Measurements from ENCODE around the gene RFX1.

DNA sequence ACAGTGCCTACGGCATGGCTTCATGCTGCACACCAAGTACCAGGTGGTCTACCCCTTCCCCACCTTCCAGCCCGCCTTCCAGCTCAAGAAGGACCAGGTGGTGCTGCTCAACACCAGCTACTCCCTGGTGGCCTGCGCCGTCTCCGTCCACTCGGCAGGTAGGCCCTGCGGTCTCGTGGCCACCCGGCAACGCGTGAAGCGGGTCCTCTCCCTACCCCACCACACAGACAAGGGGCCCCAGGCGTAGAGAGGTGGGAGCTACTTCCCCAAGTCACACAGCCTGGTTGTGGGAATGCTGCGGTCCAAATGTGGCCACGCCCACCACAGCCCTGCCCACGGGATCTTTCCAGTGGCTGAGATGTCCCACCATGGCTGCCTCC lies 49.8 kb downstream of the RFX1 start:
- TF ChIP-seq, protein P1, sequence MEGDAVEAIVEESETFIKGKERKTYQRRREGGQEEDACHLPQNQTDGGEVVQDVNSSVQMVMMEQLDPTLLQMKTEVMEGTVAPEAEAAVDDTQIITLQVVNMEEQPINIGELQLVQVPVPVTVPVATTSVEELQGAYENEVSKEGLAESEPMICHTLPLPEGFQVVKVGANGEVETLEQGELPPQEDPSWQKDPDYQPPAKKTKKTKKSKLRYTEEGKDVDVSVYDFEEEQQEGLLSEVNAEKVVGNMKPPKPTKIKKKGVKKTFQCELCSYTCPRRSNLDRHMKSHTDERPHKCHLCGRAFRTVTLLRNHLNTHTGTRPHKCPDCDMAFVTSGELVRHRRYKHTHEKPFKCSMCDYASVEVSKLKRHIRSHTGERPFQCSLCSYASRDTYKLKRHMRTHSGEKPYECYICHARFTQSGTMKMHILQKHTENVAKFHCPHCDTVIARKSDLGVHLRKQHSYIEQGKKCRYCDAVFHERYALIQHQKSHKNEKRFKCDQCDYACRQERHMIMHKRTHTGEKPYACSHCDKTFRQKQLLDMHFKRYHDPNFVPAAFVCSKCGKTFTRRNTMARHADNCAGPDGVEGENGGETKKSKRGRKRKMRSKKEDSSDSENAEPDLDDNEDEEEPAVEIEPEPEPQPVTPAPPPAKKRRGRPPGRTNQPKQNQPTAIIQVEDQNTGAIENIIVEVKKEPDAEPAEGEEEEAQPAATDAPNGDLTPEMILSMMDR (IDR thresholded peaks at IDR 0.05), result no peak
- no peak for TF ChIP-seq POLR2A (IDR thresholded peaks at IDR 0.05)
